Progenitor cell of endocrine pancreas (in vitro differentiated cells): Measurements from ENCODE around the gene HPF1. TPM values are rescaled to one million over a fixed set of nuclear protein-coding genes. Genes with fewer than 3 reads are reported as not detected.
"Not testable (repeated sequence)": the region's sequence is repeated elsewhere in the genome, so short reads cannot be mapped to it uniquely, and the experiment has no call there.

Experiments used
- DNase-seq: peaks from one replicate; pipeline ENCODE4 v3.0.0; 2021; ENCODE audit warnings: low spot score; ENCODE audit not compliant: unreplicated experiment
- H3K27ac Mint-ChIP-seq: 2 replicates; pipeline ENCODE4 v1.8.0; 2021; ENCODE audit warnings: mild to moderate bottlenecking, moderate library complexity, mixed read lengths
- H3K27me3 Mint-ChIP-seq: 2 replicates; pipeline ENCODE4 v1.8.0; 2021; ENCODE audit warnings: mixed read lengths
- H3K36me3 Mint-ChIP-seq: 2 replicates; pipeline ENCODE4 v1.8.0; 2022; ENCODE audit warnings: mixed read lengths; ENCODE audit not compliant: insufficient read depth
- H3K4me1 Mint-ChIP-seq: 2 replicates; pipeline ENCODE4 v1.8.0; 2021; ENCODE audit warnings: low read depth, mixed read lengths
- H3K4me3 Mint-ChIP-seq: 2 replicates; pipeline ENCODE4 v1.8.0; 2021; ENCODE audit warnings: low read depth, mild to moderate bottlenecking, moderate library complexity, mixed read lengths
- H3K9me3 Mint-ChIP-seq: 2 replicates; pipeline ENCODE4 v1.8.0; 2021; ENCODE audit warnings: low read depth, mixed read lengths
- CTCF ChIP-seq: fragments of 200-600 bp; sonication (generic); IDR thresholded peaks from one replicate; pipeline ENCODE4 v1.5.0; 2021; ENCODE audit warnings: antibody characterized with exemption, mild to moderate bottlenecking; ENCODE audit not compliant: unreplicated experiment
- long read RNA-seq: library from polyadenylated mRNA; unstranded; transcript quantifications from one replicate; pipeline ENCODE4 v2.0.0, GENCODE V29; 2020
- total RNA-seq: library from RNA; stranded (reverse); gene quantifications from 2 replicates; pipeline ENCODE4 v1.2.1, GENCODE V29; 2021

Gene HPF1
- total RNA-seq: 28.5 and 33.3 TPM in 2 replicates
- long read RNA-seq, transcript HPF1-201 (8 exons, 1,230 nt): major isoform, 15 of 20 reads
- long read RNA-seq, partial matches to known transcripts: 3 of 20 reads
- long read RNA-seq, other reads (novel, unspliced or antisense): 2 of 20 reads

- no peak for TF ChIP-seq CTCF
- H3K9me3 Mint-ChIP-seq: no peaks in the 10 kb centered on the region
- peak; percentile 81 for DNase-seq
- H3K4me1 Mint-ChIP-seq: peaks cover 11% of the 10 kb centered on the region
- H3K4me3 Mint-ChIP-seq: peak within 1 kb of the TSS; percentile 85
- H3K27me3 Mint-ChIP-seq: peaks cover 4% of the 10 kb centered on the region
- peak within 1 kb of the TSS; percentile 93 for H3K27ac Mint-ChIP-seq
- H3K36me3 Mint-ChIP-seq: no peaks in the 10 kb centered on the region
Measured at GRCh38 chr4:169757575-169758184, at the start of gene HPF1. Gene HPF1 (minus strand): TSS chr4:169757944. CDS start chr4:169757877, 67 bp downstream.

DNA sequence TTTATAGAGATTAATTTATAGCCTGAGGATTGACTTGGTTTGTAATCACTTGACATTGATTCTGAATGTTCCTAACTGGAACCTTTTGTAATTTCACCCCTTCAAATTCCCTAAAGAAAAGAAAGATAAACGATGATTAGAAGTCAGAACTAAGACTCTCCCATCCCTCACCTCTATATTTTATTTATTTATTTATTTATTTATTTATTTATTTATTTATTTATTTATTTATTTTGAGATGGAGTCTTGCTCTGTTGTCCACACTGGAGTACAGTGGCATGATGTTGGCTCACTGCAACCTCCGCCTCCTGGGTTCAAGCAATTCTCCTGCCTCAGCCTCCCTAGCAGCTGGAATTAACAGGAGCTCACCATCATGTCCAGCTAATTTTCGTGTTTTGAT lies 49.0 kb upstream of the HPF1 start:
- not testable (repeated sequence) for DNase-seq, H3K4me3 Mint-ChIP-seq, H3K27me3 Mint-ChIP-seq, H3K36me3 Mint-ChIP-seq, H3K27ac Mint-ChIP-seq, H3K4me1 Mint-ChIP-seq, H3K9me3 Mint-ChIP-seq

DNA sequence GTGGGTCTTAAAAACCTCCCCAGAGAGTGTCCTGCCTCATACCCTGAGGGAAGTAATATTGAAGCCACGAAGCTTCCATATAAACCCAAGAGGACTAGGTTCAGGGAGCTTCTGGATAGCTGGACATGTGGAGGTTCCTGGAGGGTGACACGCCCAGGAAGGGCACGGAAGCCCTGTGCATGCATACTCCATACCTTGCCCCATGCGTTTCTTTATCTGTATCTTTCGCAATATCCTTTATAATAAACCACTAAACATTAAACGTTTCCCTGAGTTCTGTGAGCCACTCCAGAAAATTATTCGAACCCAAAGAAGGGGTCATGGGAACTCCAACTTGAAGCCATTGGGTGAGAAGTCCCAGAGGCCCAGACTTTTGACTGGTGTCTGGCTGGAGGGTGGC lies 45.7 kb upstream of the HPF1 start:
- Mint-ChIP-seq H3K9me3 (no peaks in the 10 kb centered on the region), H3K27me3 (no peaks in the 10 kb centered on the region), H3K27ac (no peak overlapping the region), H3K4me1 (peaks cover 5% of the 10 kb centered on the region), H3K4me3 (no peak overlapping the region), H3K36me3 (no peaks in the 10 kb centered on the region)
- TF ChIP-seq CTCF: no peak
- no peak for DNase-seq

- TF ChIP-seq CTCF: no peak
- no peaks in the 10 kb centered on the region for H3K27me3 Mint-ChIP-seq
- peaks cover 5% of the 10 kb centered on the region for H3K4me1 Mint-ChIP-seq
- no peak overlapping the region for H3K27ac Mint-ChIP-seq
- DNase-seq: no peak
- no peaks in the 10 kb centered on the region for H3K36me3 Mint-ChIP-seq
- no peaks in the 10 kb centered on the region for H3K9me3 Mint-ChIP-seq
- H3K4me3 Mint-ChIP-seq: no peak overlapping the region
Measured at GRCh38 chr4:169802873-169803272, 45.1 kb upstream of the HPF1 start.

- TF ChIP-seq CTCF: no peak
- Mint-ChIP-seq H3K4me1 (peaks cover 7% of the 10 kb centered on the region), H3K9me3 (no peaks in the 10 kb centered on the region), H3K36me3 (no peaks in the 10 kb centered on the region), H3K27ac (no peak overlapping the region), H3K4me3 (no peak overlapping the region), H3K27me3 (no peaks in the 10 kb centered on the region)
- DNase-seq: no peak
Measured at GRCh38 chr4:169800541-169800940, 42.8 kb upstream of the HPF1 start.

DNA sequence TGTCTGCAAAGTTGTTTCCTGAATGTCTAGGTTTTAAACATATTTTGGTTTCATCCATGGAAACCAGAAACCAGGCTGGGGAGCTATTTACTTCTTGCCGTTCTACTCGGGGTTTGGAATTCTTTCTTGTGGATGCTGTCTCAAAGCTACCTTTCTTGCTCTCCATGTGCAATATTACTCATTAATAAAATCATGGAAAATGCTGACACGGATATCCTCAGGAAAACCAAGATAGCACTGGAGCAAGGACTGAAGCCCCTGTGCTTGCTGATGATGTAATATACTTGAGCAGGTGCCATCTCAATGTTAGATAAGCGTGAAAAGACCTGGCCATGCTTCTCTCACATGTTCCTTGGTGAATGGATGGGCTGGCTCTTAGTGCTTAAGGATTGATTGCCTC lies 41.5 kb upstream of the HPF1 start:
- H3K36me3 Mint-ChIP-seq: no peaks in the 10 kb centered on the region
- H3K4me3 Mint-ChIP-seq: no peak overlapping the region
- no peak overlapping the region for H3K27ac Mint-ChIP-seq
- H3K4me1 Mint-ChIP-seq: peaks cover 10% of the 10 kb centered on the region
- no peak for DNase-seq
- no peaks in the 10 kb centered on the region for H3K9me3 Mint-ChIP-seq
- no peak for TF ChIP-seq CTCF
- no peaks in the 10 kb centered on the region for H3K27me3 Mint-ChIP-seq
